Type B pancreatic cell (in vitro differentiated cells): Measurements from ENCODE around the gene RSKR. TPM values are rescaled to one million over a fixed set of nuclear protein-coding genes. Genes with fewer than 3 reads are reported as not detected.
"Not testable (repeated sequence)": the region's sequence is repeated elsewhere in the genome, so short reads cannot be mapped to it uniquely, and the experiment has no call there.

ENCODE experiments used
- DNase-seq: peaks from one replicate; pipeline ENCODE4 v3.0.0; 2021; ENCODE audit warnings: mixed read lengths; ENCODE audit not compliant: unreplicated experiment; ENCODE audit errors: extremely low spot score
- H3K27ac Mint-ChIP-seq: 2 replicates; pipeline ENCODE4 v1.8.0; 2021; ENCODE audit warnings: mild to moderate bottlenecking, mixed read lengths
- H3K27me3 Mint-ChIP-seq: 2 replicates; pipeline ENCODE4 v1.8.0; 2021; ENCODE audit warnings: mixed read lengths
- H3K36me3 Mint-ChIP-seq: 2 replicates; pipeline ENCODE4 v1.8.0; 2021; ENCODE audit warnings: mixed read lengths
- H3K4me1 Mint-ChIP-seq: one replicate; pipeline ENCODE4 v1.8.0; 2021; ENCODE audit warnings: mixed read lengths; ENCODE audit not compliant: unreplicated experiment
- H3K4me3 Mint-ChIP-seq: 2 replicates; pipeline ENCODE4 v1.8.0; 2021; ENCODE audit warnings: mild to moderate bottlenecking, mixed read lengths
- H3K9me3 Mint-ChIP-seq: 2 replicates; pipeline ENCODE4 v1.8.0; 2021; ENCODE audit warnings: mixed read lengths
- CTCF ChIP-seq: fragments of 200-600 bp; sonication (generic); conservative IDR thresholded peaks from 2 replicates; pipeline ENCODE4 v1.5.0; 2021; ENCODE audit warnings: antibody characterized with exemption, mild to moderate bottlenecking
- total RNA-seq: library from RNA; stranded (reverse); gene quantifications from 2 replicates; pipeline ENCODE4 v1.2.1, GENCODE V29; 2021; ENCODE audit warnings: low replicate concordance

The RSKR gene
- total RNA-seq, 1 donor from 2014 or later = 27.7 TPM

- Mint-ChIP-seq H3K36me3 (peaks cover 25% of the 10 kb centered on the region), H3K27me3 (no peaks in the 10 kb centered on the region)
- TF ChIP-seq CTCF = no peak
These were observed 2.3 kb upstream of the RSKR start for GRCh38 chr17:28616281-28616680.

GRCh38 chr17:28615260-28615940 is 1.4 kb upstream of the RSKR start:
- Mint-ChIP-seq H3K27me3 (no peaks in the 10 kb centered on the region), H3K36me3 (peaks cover 20% of the 10 kb centered on the region), H3K9me3 (no peaks in the 10 kb centered on the region), H3K4me3 (no peak overlapping the region), H3K4me1 (no peaks in the 10 kb centered on the region), H3K27ac (no peak overlapping the region)
- no peak for TF ChIP-seq CTCF
- no peak for DNase-seq

More at GRCh38 chr17:28616281-28616680, 2.3 kb upstream of the RSKR start:
- Mint-ChIP-seq H3K4me3 (no peak overlapping the region), H3K27ac (no peak overlapping the region), H3K9me3 (no peaks in the 10 kb centered on the region), H3K4me1 (no peaks in the 10 kb centered on the region)
- DNase-seq = no peak

GRCh38 chr17:28612936-28613872 is 781 bp downstream of the RSKR start:
- DNase-seq = no peak
- H3K27ac Mint-ChIP-seq = no peak overlapping the region
- no peak overlapping the region for H3K4me3 Mint-ChIP-seq
- no peaks in the 10 kb centered on the region for H3K4me1 Mint-ChIP-seq
- peaks cover 18% of the 10 kb centered on the region for H3K36me3 Mint-ChIP-seq
- peak; percentile 81 for TF ChIP-seq CTCF
- no peaks in the 10 kb centered on the region for H3K27me3 Mint-ChIP-seq
- H3K9me3 Mint-ChIP-seq = no peaks in the 10 kb centered on the region

GRCh38 chr17:28612531-28612930 is 1.5 kb downstream of the RSKR start:
- TF ChIP-seq CTCF = no peak
- no peak for DNase-seq
- no peak overlapping the region for H3K27ac Mint-ChIP-seq
- no peaks in the 10 kb centered on the region for H3K27me3 Mint-ChIP-seq
- H3K4me1 Mint-ChIP-seq = no peaks in the 10 kb centered on the region
- H3K36me3 Mint-ChIP-seq = peaks cover 17% of the 10 kb centered on the region
- H3K9me3 Mint-ChIP-seq = no peaks in the 10 kb centered on the region
- H3K4me3 Mint-ChIP-seq = no peak overlapping the region

DNA sequence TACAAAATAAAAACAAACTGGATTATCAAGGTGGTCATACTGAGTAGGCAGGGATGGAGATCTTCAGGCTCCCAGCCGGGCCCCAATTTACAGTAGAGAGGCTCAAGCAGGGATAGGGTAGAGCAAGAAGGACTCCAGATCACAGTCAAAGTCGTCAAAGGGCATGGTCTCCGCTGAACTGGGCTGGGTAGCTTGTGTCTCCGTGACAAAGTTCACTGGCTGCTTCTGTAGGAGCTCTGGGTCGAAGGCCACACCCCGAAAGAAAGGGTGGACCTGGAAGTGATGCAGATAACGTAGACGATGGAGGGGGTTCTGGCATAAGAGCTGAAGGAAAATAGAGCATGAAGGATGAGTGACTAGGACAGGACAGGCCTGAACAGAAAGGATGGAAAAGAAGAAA is 3.6 kb downstream of the RSKR start:
- no peak overlapping the region for H3K4me3 Mint-ChIP-seq
- H3K9me3 Mint-ChIP-seq = no peaks in the 10 kb centered on the region
- no peak overlapping the region for H3K27ac Mint-ChIP-seq
- H3K27me3 Mint-ChIP-seq = no peaks in the 10 kb centered on the region
- no peak for DNase-seq
- H3K36me3 Mint-ChIP-seq = peaks cover 7% of the 10 kb centered on the region
- no peaks in the 10 kb centered on the region for H3K4me1 Mint-ChIP-seq
- no peak for TF ChIP-seq CTCF

- H3K4me1 Mint-ChIP-seq, H3K4me3 Mint-ChIP-seq, H3K9me3 Mint-ChIP-seq, H3K36me3 Mint-ChIP-seq, H3K27me3 Mint-ChIP-seq, H3K27ac Mint-ChIP-seq, DNase-seq: not testable (repeated sequence)
These were observed 10.0 kb downstream of the RSKR start for GRCh38 chr17:28604031-28604430.
